RWPE2 (cell line): ENCODE data around the gene EPB41.

Experiments used
- ATAC-seq: fragments of 200-7000 bp; cut with Tn5 transposase; 3 replicates; pipeline ENCODE4 v1.9.1; 2021; ENCODE audit warnings: low read depth
- DNase-seq: peaks from one replicate; pipeline ENCODE4 v3.0.0-alpha.2; 2020; ENCODE audit warnings: low spot score
- H3K27ac ChIP-seq: fragments of 450-650 bp; 2 replicates; pipeline ENCODE4 v1.5.1; 2017; ENCODE audit warnings: mild to moderate bottlenecking; ENCODE audit not compliant: poor library complexity, severe bottlenecking
- H3K27me3 ChIP-seq: fragments of 250-450 bp; sonication (Bioruptor Pico); 2 replicates; pipeline ENCODE4 v1.5.1; 2021; ENCODE audit warnings: mild to moderate bottlenecking, moderate library complexity; ENCODE audit not compliant: insufficient read depth, poor library complexity, severe bottlenecking
- H3K36me3 ChIP-seq: fragments of 250-450 bp; sonication (Bioruptor Pico); 2 replicates; pipeline ENCODE4 v1.5.1; 2020; ENCODE audit warnings: low read depth, mild to moderate bottlenecking, moderate library complexity
- H3K4me1 ChIP-seq: fragments of 250-450 bp; sonication (Bioruptor Pico); 2 replicates; pipeline ENCODE4 v1.5.1; 2021; ENCODE audit warnings: mild to moderate bottlenecking, moderate library complexity; ENCODE audit not compliant: insufficient read depth, poor library complexity, severe bottlenecking
- H3K4me3 ChIP-seq: fragments of 250-450 bp; sonication (Bioruptor Pico); 2 replicates; pipeline ENCODE4 v1.5.1; 2021; ENCODE audit warnings: mild to moderate bottlenecking, moderate library complexity; ENCODE audit not compliant: severe bottlenecking
- H3K9me3 ChIP-seq: fragments of 250-450 bp; sonication (Bioruptor Pico); 2 replicates; pipeline ENCODE4 v1.5.1; 2021; ENCODE audit warnings: mild to moderate bottlenecking, moderate library complexity; ENCODE audit not compliant: severe bottlenecking
- TF ChIP-seq, protein P1 (sequence below): fragments of 450-650 bp; IDR thresholded peaks from one replicate; pipeline ENCODE4 v1.5.1; 2017; ENCODE audit warnings: mild to moderate bottlenecking, moderate library complexity; ENCODE audit not compliant: poor library complexity, severe bottlenecking

EPB41 gene

DNA sequence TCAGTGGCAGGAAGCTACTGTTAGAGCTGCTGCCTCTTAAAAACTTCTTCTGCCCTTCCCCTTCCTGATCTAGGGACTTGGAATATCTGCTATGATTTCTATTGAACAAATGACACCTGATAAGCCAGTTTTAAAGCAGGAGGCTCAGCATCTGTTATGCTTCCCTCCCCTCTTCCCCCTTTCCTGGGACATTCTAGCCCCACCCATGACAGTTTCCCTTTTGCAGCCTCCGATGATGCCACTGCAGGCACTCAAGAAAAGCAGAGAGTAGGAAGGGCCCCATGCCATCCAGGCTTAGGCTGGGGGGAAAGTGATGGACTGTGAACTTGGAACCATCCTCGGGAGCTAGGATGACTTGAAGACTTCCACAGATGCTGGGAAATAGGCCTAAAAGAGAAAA is 15.1 kb upstream of the EPB41 start:
- no peak for ATAC-seq
- TF ChIP-seq, protein P1, sequence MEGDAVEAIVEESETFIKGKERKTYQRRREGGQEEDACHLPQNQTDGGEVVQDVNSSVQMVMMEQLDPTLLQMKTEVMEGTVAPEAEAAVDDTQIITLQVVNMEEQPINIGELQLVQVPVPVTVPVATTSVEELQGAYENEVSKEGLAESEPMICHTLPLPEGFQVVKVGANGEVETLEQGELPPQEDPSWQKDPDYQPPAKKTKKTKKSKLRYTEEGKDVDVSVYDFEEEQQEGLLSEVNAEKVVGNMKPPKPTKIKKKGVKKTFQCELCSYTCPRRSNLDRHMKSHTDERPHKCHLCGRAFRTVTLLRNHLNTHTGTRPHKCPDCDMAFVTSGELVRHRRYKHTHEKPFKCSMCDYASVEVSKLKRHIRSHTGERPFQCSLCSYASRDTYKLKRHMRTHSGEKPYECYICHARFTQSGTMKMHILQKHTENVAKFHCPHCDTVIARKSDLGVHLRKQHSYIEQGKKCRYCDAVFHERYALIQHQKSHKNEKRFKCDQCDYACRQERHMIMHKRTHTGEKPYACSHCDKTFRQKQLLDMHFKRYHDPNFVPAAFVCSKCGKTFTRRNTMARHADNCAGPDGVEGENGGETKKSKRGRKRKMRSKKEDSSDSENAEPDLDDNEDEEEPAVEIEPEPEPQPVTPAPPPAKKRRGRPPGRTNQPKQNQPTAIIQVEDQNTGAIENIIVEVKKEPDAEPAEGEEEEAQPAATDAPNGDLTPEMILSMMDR, result no peak
- Histone ChIP-seq H3K27ac (no peak overlapping the region), H3K36me3 (no peaks in the 10 kb centered on the region), H3K9me3 (no peaks in the 10 kb centered on the region), H3K4me1 (no peaks in the 10 kb centered on the region), H3K27me3 (no peaks in the 10 kb centered on the region), H3K4me3 (no peak overlapping the region)
- DNase-seq, result no peak

DNA sequence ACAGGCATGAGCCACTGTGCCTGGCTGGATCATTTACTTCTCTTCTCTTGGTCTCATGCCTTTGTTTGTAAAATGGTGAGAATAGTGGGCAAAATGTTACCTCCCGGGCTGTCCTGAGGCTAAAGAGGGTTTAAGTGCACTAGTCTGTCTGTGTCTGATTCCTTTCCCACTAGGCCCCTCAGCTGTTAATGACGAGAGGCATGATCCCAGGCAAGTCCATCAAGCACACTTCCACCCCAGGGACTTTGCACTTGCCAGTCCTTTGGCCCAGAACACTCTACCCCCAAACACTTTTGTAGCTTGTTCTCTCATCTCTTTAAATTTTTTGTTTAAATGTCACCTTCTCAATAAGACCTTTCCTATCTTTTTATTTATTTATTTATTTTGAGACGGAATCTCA is 13.8 kb upstream of the EPB41 start:
- no peak for DNase-seq
- Histone ChIP-seq H3K27ac (no peak overlapping the region), H3K4me3 (no peak overlapping the region), H3K4me1 (no peaks in the 10 kb centered on the region), H3K27me3 (no peaks in the 10 kb centered on the region), H3K36me3 (no peaks in the 10 kb centered on the region), H3K9me3 (no peaks in the 10 kb centered on the region)
- no peak for ATAC-seq
- TF ChIP-seq, protein P1, result no peak

DNA sequence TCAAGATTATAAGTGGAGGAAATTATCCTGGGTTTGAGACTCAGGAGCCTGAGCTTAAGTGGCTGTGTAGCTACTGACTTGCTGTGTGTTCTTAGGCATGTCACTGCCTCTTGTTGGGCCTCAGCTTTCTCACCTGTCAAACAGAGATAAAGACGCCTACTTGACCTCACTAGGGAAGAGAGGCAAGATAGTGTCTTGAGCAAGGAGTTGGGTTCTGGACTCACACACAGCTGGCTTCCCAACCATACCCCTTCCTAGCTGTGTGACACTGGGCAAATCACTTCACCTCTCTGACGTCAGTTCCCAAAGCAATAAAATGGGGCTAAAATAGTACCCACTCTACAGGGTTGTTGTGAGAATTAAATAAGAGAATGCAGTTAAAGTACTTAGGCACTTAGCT is 11.6 kb upstream of the EPB41 start:
- Histone ChIP-seq H3K9me3 (no peaks in the 10 kb centered on the region), H3K36me3 (no peaks in the 10 kb centered on the region), H3K4me1 (no peaks in the 10 kb centered on the region), H3K27me3 (no peaks in the 10 kb centered on the region), H3K27ac (no peak overlapping the region), H3K4me3 (no peak overlapping the region)
- no peak for DNase-seq
- TF ChIP-seq, protein P1, result no peak
- no peak for ATAC-seq

DNA sequence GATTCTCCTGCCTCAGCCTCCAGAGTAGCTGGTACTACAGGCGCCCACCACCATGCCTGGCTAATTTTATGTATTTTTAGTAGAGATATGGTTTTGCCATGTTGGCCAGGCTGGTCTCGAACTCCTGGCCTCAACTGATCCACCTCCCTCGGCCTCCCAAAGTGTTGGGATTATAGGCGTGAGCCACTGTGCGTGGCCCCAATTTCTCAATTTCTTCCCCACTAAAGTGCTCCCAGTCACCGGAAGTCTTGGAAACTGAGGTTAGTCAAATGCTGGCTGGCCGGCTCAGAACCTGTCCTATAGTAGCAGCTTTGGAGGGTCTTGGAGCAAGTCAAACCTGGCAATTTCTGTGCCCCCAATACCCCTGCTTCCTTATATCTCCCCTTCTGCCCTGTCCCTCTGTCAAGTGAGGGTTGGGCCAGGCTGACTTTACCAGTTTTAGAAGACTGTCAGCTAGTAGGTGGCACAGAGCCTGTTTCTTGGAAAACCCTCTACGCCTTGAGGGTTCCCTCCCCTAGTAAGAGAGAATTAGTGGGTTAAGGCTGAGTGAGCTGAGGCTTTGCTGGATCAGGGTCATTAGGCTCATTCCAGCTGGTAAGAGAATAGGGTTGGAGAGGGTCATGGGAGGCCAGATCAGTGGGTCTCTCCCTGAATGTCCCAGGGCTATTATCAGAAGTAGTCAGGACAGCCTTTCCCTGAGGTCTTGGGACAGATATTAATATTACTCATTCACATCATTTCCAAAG is 8.3 kb upstream of the EPB41 start:
- Histone ChIP-seq H3K4me1 (no peaks in the 10 kb centered on the region), H3K4me3 (no peak overlapping the region), H3K9me3 (no peaks in the 10 kb centered on the region), H3K36me3 (no peaks in the 10 kb centered on the region), H3K27me3 (no peaks in the 10 kb centered on the region), H3K27ac (no peak overlapping the region)
- TF ChIP-seq, protein P1, result no peak
- ATAC-seq, result no peak
- no peak for DNase-seq

DNA sequence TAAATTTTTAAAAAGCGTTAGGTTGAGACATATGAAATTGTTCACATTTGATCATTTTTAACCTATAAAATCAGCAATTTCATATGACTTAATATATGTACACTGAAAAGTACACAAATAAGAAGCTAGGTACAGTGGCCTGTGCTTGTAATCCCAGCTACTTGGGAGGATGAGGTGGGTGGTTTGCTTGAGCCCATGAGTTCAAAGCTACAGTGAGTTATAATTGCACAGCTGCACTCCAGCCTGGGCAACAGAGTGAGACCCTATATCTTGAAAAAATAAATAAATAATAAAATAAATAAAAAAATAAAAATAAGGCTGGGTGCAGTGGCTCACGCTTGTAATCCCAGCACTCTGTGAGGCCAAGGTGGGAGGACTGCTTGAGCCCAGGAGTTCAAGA is 5.2 kb upstream of the EPB41 start:
- Histone ChIP-seq H3K9me3 (no peaks in the 10 kb centered on the region), H3K27ac (no peak overlapping the region), H3K4me3 (no peak overlapping the region), H3K36me3 (no peaks in the 10 kb centered on the region), H3K4me1 (no peaks in the 10 kb centered on the region), H3K27me3 (no peaks in the 10 kb centered on the region)
- TF ChIP-seq, protein P1, result no peak
- ATAC-seq (no peak), DNase-seq (no peak)
